ENCODE measurements around the gene VEPH1. TPM values are rescaled to one million over a fixed set of nuclear protein-coding genes. Genes with fewer than 3 reads are reported as not detected.

The VEPH1 gene
- polyA plus RNA-seq, 1 donor (not counting 4 experiments of a cell fraction or from before 2014, with no cell fraction given): 0.21 TPM

GRCh38 chr3:157535667-157536066 is 32.5 kb upstream of the VEPH1 start:
- H3K4me3 ChIP-seq (ENCODE audit: control insufficient read depth in 2 of 3, extremely low read depth in 1 of 3, insufficient read depth in 2 of 3, low read depth in 1 of 3, low read length in 3 of 3): no peak overlapping the region
- H3K9ac ChIP-seq (ENCODE audit: control insufficient read depth, extremely low read depth, insufficient read depth, low read length): no peak overlapping the region
- H4K20me1 ChIP-seq (ENCODE audit: control insufficient read depth, extremely low read depth, insufficient read depth, low read length): no peaks in the 10 kb centered on the region
- H3K27ac ChIP-seq (ENCODE audit: control insufficient read depth, insufficient read depth, low read length): no peak overlapping the region
- no peak overlapping the region for H2AFZ ChIP-seq (ENCODE audit: control insufficient read depth, low read length)
- H3K4me1 ChIP-seq (ENCODE audit: control insufficient read depth, extremely low read depth, insufficient read depth, low read length): peaks cover 9% of the 10 kb centered on the region
- H3K27me3 ChIP-seq (ENCODE audit: control insufficient read depth, extremely low read depth, insufficient read depth, low read length): no peaks in the 10 kb centered on the region
- TF ChIP-seq CTCF (optimal IDR thresholded peaks at IDR 0.05 in 1 of 3, IDR thresholded peaks at IDR 0.05 in 1 of 3, conservative IDR thresholded peaks at IDR 0.05 in 1 of 3; ENCODE audit: extremely low read depth in 1 of 3, insufficient read depth in 2 of 3, low read length in 3 of 3): no peak
- no peak for TF ChIP-seq EZH2 (IDR thresholded peaks at IDR 0.05; ENCODE audit: low read length)
- H3K9me1 ChIP-seq (ENCODE audit: control insufficient read depth, extremely low read depth, insufficient read depth, low read length): no peaks in the 10 kb centered on the region
- dilution Hi-C loops (cut with MboI; ENCODE audit: extremely low pct_ligation_motif_present, low sequenced_read_pairs): no loop called here
- no peak overlapping the region for H3K4me2 ChIP-seq (ENCODE audit: control insufficient read depth, extremely low read depth, insufficient read depth, low read depth, low read length)
- DNase-seq (ENCODE audit: low read depth, low spot score) (no peak), FAIRE-seq (no peak)
- no peaks in the 10 kb centered on the region for H3K36me3 ChIP-seq (ENCODE audit: control insufficient read depth in 2 of 2, extremely low read depth in 1 of 2, insufficient read depth in 2 of 2, low read length in 2 of 2)
- no peaks in the 10 kb centered on the region for H3K9me3 ChIP-seq (ENCODE audit: control insufficient read depth, low read depth, low read length)
- no peaks in the 10 kb centered on the region for H3K79me2 ChIP-seq (ENCODE audit: control insufficient read depth, insufficient read depth, low read length)

- no peak overlapping the region for H3K27ac ChIP-seq (ENCODE audit: control insufficient read depth, insufficient read depth, low read length)
- DNase-seq (ENCODE audit: low read depth, low spot score) (no peak), FAIRE-seq (no peak)
- no peaks in the 10 kb centered on the region for H4K20me1 ChIP-seq (ENCODE audit: control insufficient read depth, extremely low read depth, insufficient read depth, low read length)
- H3K4me2 ChIP-seq (ENCODE audit: control insufficient read depth, extremely low read depth, insufficient read depth, low read depth, low read length): no peak overlapping the region
- H3K27me3 ChIP-seq (ENCODE audit: control insufficient read depth, extremely low read depth, insufficient read depth, low read length): no peaks in the 10 kb centered on the region
- H3K9me3 ChIP-seq (ENCODE audit: control insufficient read depth, low read depth, low read length): no peaks in the 10 kb centered on the region
- TF ChIP-seq EZH2 (IDR thresholded peaks at IDR 0.05; ENCODE audit: low read length) (no peak), CTCF (optimal IDR thresholded peaks at IDR 0.05 in 1 of 3, IDR thresholded peaks at IDR 0.05 in 1 of 3, conservative IDR thresholded peaks at IDR 0.05 in 1 of 3; ENCODE audit: extremely low read depth in 1 of 3, insufficient read depth in 2 of 3, low read length in 3 of 3) (no peak)
- no peak overlapping the region for H3K4me3 ChIP-seq (ENCODE audit: control insufficient read depth in 2 of 3, extremely low read depth in 1 of 3, insufficient read depth in 2 of 3, low read depth in 1 of 3, low read length in 3 of 3)
- no peaks in the 10 kb centered on the region for H3K79me2 ChIP-seq (ENCODE audit: control insufficient read depth, insufficient read depth, low read length)
- no peaks in the 10 kb centered on the region for H3K36me3 ChIP-seq (ENCODE audit: control insufficient read depth in 2 of 2, extremely low read depth in 1 of 2, insufficient read depth in 2 of 2, low read length in 2 of 2)
- no peaks in the 10 kb centered on the region for H3K9me1 ChIP-seq (ENCODE audit: control insufficient read depth, extremely low read depth, insufficient read depth, low read length)
- H3K9ac ChIP-seq (ENCODE audit: control insufficient read depth, extremely low read depth, insufficient read depth, low read length): no peak overlapping the region
- dilution Hi-C loops (cut with MboI; ENCODE audit: extremely low pct_ligation_motif_present, low sequenced_read_pairs): no loop called here
- peaks cover 9% of the 10 kb centered on the region for H3K4me1 ChIP-seq (ENCODE audit: control insufficient read depth, extremely low read depth, insufficient read depth, low read length)
- no peak overlapping the region for H2AFZ ChIP-seq (ENCODE audit: control insufficient read depth, low read length)
Measured at GRCh38 chr3:157534725-157535161, 31.5 kb upstream of the VEPH1 start.
